Right atrium auricular region (tissue), 2 donors: ENCODE data around the gene DCAF6. TPM values are rescaled to one million over a fixed set of nuclear protein-coding genes. Genes with fewer than 3 reads are reported as not detected.
A peak's percentile ranks its signal among the peaks of the same experiment; 100 is the strongest.

Experiments used
- DNase-seq: peaks from one replicate; pipeline ENCODE4 v3.0.0-alpha.2; 2019; ENCODE audit warnings: low spot score
- H3K27ac ChIP-seq, 2 donors: fragments of 200-600 bp; sonication (generic); 1 replicate in 1 of 2; 2 replicates in 1 of 2; pipeline ENCODE4 v1.5.1; 2016 to 2019
- H3K27me3 ChIP-seq, 2 donors: fragments of 200-600 bp; sonication (generic); one replicate each; pipeline versions ENCODE4 v1.5.1 to v1.6.0; 2017 to 2019
- H3K36me3 ChIP-seq: fragments of 200-600 bp; sonication (generic); one replicate; pipeline ENCODE4 v1.5.1; 2016
- H3K4me1 ChIP-seq, 2 donors: fragments of 200-600 bp; sonication (generic); one replicate each; pipeline versions ENCODE4 v1.5.1 to v1.6.0; 2017 to 2019
- H3K4me3 ChIP-seq, 2 donors: fragments of 200-600 bp; sonication (generic); 1 replicate in 1 of 2; 2 replicates in 1 of 2; pipeline ENCODE4 v1.5.1; 2017 to 2019; ENCODE audit warnings: mild to moderate bottlenecking in 1 of 2, moderate library complexity in 1 of 2
- H3K9me3 ChIP-seq, 2 donors: fragments of 200-600 bp; sonication (generic); one replicate each; pipeline ENCODE4 v1.5.1; 2019
- CTCF ChIP-seq, 2 donors: fragments of 200-600 bp; sonication (generic); IDR thresholded peaks; one replicate each; pipeline ENCODE4 v1.5.1; 2019; ENCODE audit warnings: antibody characterized with exemption in 2 of 2
- total RNA-seq, 2 donors: library from RNA; depleted of rRNA; stranded (reverse); fragments of >200 nt; gene quantifications; one replicate each; pipeline ENCODE4 v1.1.0, GENCODE V29; 2016

The DCAF6 gene
- total RNA-seq, 2 donors from 2014 or later: 126 to 161 TPM

- peaks cover 0 to 24% of the 10 kb centered on the region in 2 donors for H3K4me1 ChIP-seq
- TF ChIP-seq CTCF (IDR thresholded peaks at IDR 0.05): no peak
- peak overlapping the region; percentile 99 to 100 for H3K27ac ChIP-seq
Measured at GRCh38 chr1:167933788-167934187, 2.7 kb upstream of the DCAF6 start.

GRCh38 chr1:167934426-167935215 is 1.9 kb upstream of the DCAF6 start:
- no peaks in the 10 kb centered on the region for H3K36me3 ChIP-seq
- DNase-seq: no peak
- TF ChIP-seq CTCF (IDR thresholded peaks at IDR 0.05): no peak
- H3K9me3 ChIP-seq: no peaks in the 10 kb centered on the region
- H3K4me1 ChIP-seq: peaks cover 0 to 25% of the 10 kb centered on the region in 2 donors
- H3K4me3 ChIP-seq: peak overlapping the region; percentile 86 to 100
- H3K27ac ChIP-seq: peak overlapping the region; percentile 99 to 100
- no peaks in the 10 kb centered on the region for H3K27me3 ChIP-seq

More at GRCh38 chr1:167933788-167934187, 2.7 kb upstream of the DCAF6 start:
- peak overlapping the region in 1 of 2 donors; percentile 86 for H3K4me3 ChIP-seq
- no peaks in the 10 kb centered on the region for H3K36me3 ChIP-seq
- no peak for DNase-seq
- H3K27me3 ChIP-seq: no peaks in the 10 kb centered on the region
- no peaks in the 10 kb centered on the region for H3K9me3 ChIP-seq

GRCh38 chr1:167935216-167936067 is 1.0 kb upstream of the DCAF6 start:
- no peak for DNase-seq
- Histone ChIP-seq H3K27ac (peak overlapping the region; percentile 99 to 100), H3K4me1 (peaks cover 0 to 25% of the 10 kb centered on the region in 2 donors), H3K27me3 (no peaks in the 10 kb centered on the region), H3K4me3 (peak overlapping the region; percentile 86 to 100), H3K36me3 (no peaks in the 10 kb centered on the region), H3K9me3 (no peaks in the 10 kb centered on the region)
- TF ChIP-seq CTCF (IDR thresholded peaks at IDR 0.05): peak in 1 of 2 donors; percentile 7

GRCh38 chr1:167936930-167937708 is 636 bp downstream of the DCAF6 start, which contains the start of gene MPC2:
Gene MPC2, minus strand, starts transcription at chr1:167937072. Its CDS starts 1,231 bp downstream, at chr1:167935841.
- no peaks in the 10 kb centered on the region for H3K36me3 ChIP-seq
- no peaks in the 10 kb centered on the region for H3K27me3 ChIP-seq
- TF ChIP-seq CTCF (IDR thresholded peaks at IDR 0.05): no peak
- peak within 1 kb of the TSS; percentile 86 to 100 for H3K4me3 ChIP-seq
- peaks cover 0 to 25% of the 10 kb centered on the region in 2 donors for H3K4me1 ChIP-seq
- peak; percentile 67 for DNase-seq
- peak within 1 kb of the TSS; percentile 99 to 100 for H3K27ac ChIP-seq
- no peaks in the 10 kb centered on the region for H3K9me3 ChIP-seq

GRCh38 chr1:167937709-167938010 is 1.2 kb downstream of the DCAF6 start:
- no peaks in the 10 kb centered on the region for H3K36me3 ChIP-seq
- H3K27ac ChIP-seq: peak overlapping the region; percentile 99 to 100
- DNase-seq: no peak
- peaks cover 0 to 25% of the 10 kb centered on the region in 2 donors for H3K4me1 ChIP-seq
- no peaks in the 10 kb centered on the region for H3K27me3 ChIP-seq
- peak overlapping the region; percentile 86 to 100 for H3K4me3 ChIP-seq
- no peak for TF ChIP-seq CTCF (IDR thresholded peaks at IDR 0.05)
- no peaks in the 10 kb centered on the region for H3K9me3 ChIP-seq
